WTC11 (cell line): Measurements from ENCODE around the gene TCF7L1. TPM values are rescaled to one million over a fixed set of nuclear protein-coding genes. Genes with fewer than 3 reads are reported as not detected.

Experiments
- ATAC-seq: fragments of 200-7000 bp; cut with Tn5 transposase; 2 replicates; pipeline ENCODE4 v1.10.0; 2021; ENCODE audit warnings: mild to moderate bottlenecking, moderate library complexity
- CTCF ChIA-PET: fragments of 300-600 bp; sonication (Branson Sonifier 250); formaldehyde crosslinking; loops from one replicate; lab custom pipeline; 2021; ENCODE audit warnings: antibody characterized with exemption; lab: Charles Lee
- POLR2A ChIA-PET: fragments of 350-600 bp; sonication (Branson Sonifier 250); formaldehyde crosslinking; loops from one replicate; lab custom pipeline; 2021; ENCODE audit warnings: antibody characterized with exemption; lab: Charles Lee
- DNase-seq: peaks from one replicate; pipeline ENCODE4 v3.0.0; 2021; ENCODE audit warnings: low spot score
- H3K27ac Mint-ChIP-seq: 2 replicates; pipeline ENCODE4 v1.8.0; 2021; ENCODE audit warnings: mixed read lengths
- H3K27me3 Mint-ChIP-seq: 2 replicates; pipeline ENCODE4 v1.8.0; 2021; ENCODE audit warnings: low read depth, mild to moderate bottlenecking, moderate library complexity, mixed read lengths
- H3K36me3 Mint-ChIP-seq: 2 replicates; pipeline ENCODE4 v1.8.0; 2021; ENCODE audit warnings: mixed read lengths
- H3K4me1 Mint-ChIP-seq: 2 replicates; pipeline ENCODE4 v1.8.0; 2022; ENCODE audit warnings: mixed read lengths
- H3K4me3 Mint-ChIP-seq: 2 replicates; pipeline ENCODE4 v1.8.0; 2021; ENCODE audit warnings: mild to moderate bottlenecking, moderate library complexity, mixed read lengths
- H3K9me3 Mint-ChIP-seq: 2 replicates; pipeline ENCODE4 v1.8.0; 2021; ENCODE audit warnings: mixed read lengths
- CTCF ChIP-seq: fragments of 200-600 bp; IDR thresholded peaks from 2 replicates; pipeline ENCODE4 v1.8.0; 2022; ENCODE audit warnings: antibody characterized with exemption
- E2F5 ChIP-seq: sonication (generic); formaldehyde crosslinking; IDR thresholded peaks from 2 replicates; pipeline ENCODE4 v1.8.1; 2022; ENCODE audit warnings: mild to moderate bottlenecking, moderate library complexity, missing genetic modification reagents
- FOXJ3 ChIP-seq: sonication (generic); formaldehyde crosslinking; IDR thresholded peaks from 2 replicates; pipeline ENCODE4 v1.9.0; 2021; ENCODE audit warnings: missing genetic modification reagents, mild to moderate bottlenecking, borderline replicate concordance
- FOXK1 ChIP-seq: sonication (generic); formaldehyde crosslinking; IDR thresholded peaks from 2 replicates; pipeline ENCODE4 v1.8.0; 2022; ENCODE audit warnings: mild to moderate bottlenecking, moderate library complexity, missing genetic modification reagents
- GABPB1 ChIP-seq: sonication (generic); formaldehyde crosslinking; IDR thresholded peaks from 2 replicates; pipeline ENCODE4 v1.8.1; 2023; ENCODE audit warnings: mild to moderate bottlenecking, missing genetic modification reagents
- GTF2I ChIP-seq: fragments of 250-450 bp; sonication (Bioruptor Pico); conservative IDR thresholded peaks from 2 replicates; pipeline ENCODE4 v1.4.0; 2021; ENCODE audit warnings: mild to moderate bottlenecking
- JAZF1 ChIP-seq: fragments of 250-450 bp; sonication (Bioruptor Pico); IDR thresholded peaks from 2 replicates; pipeline ENCODE4 v1.9.0; 2021; ENCODE audit warnings: moderate library complexity, mild to moderate bottlenecking, inconsistent platforms
- KAT7 ChIP-seq: sonication (generic); formaldehyde crosslinking; IDR thresholded peaks from 2 replicates; pipeline ENCODE4 v1.8.1; 2023; ENCODE audit warnings: missing genetic modification reagents, mild to moderate bottlenecking, borderline replicate concordance
- SOX15 ChIP-seq: fragments of 250-450 bp; sonication (Bioruptor Pico); IDR thresholded peaks from 2 replicates; pipeline ENCODE4 v1.9.0; 2021; ENCODE audit warnings: mild to moderate bottlenecking
- SP1 ChIP-seq: sonication (generic); formaldehyde crosslinking; conservative IDR thresholded peaks from 2 replicates; pipeline ENCODE4 v1.8.1; 2022; ENCODE audit warnings: missing genetic modification reagents
- ZMAT4 ChIP-seq: fragments of 250-450 bp; sonication (Bioruptor Pico); IDR thresholded peaks from 2 replicates; pipeline ENCODE4 v1.9.0; 2021; ENCODE audit warnings: mild to moderate bottlenecking
- ZNF281 ChIP-seq: sonication (generic); formaldehyde crosslinking; IDR thresholded peaks from 2 replicates; pipeline ENCODE4 v1.8.0; 2023; ENCODE audit warnings: mild to moderate bottlenecking, missing genetic modification reagents
- ZNF423 ChIP-seq: fragments of 250-450 bp; sonication (Bioruptor Pico); IDR thresholded peaks from 2 replicates; pipeline ENCODE4 v2.1.2; 2022; ENCODE audit warnings: mild to moderate bottlenecking, moderate library complexity
- ZNF512 ChIP-seq: sonication (generic); formaldehyde crosslinking; IDR thresholded peaks from 2 replicates; pipeline ENCODE4 v1.8.1; 2022; ENCODE audit warnings: missing genetic modification reagents, borderline replicate concordance
- total RNA-seq: library from RNA; stranded (reverse); gene quantifications from 3 replicates; pipeline ENCODE4 v1.2.3, GENCODE V29; 2021

The TCF7L1 gene
- total RNA-seq, 1 experiment from 2014 or later: 104 TPM

GRCh38 chr2:85266146-85267041, 133.2 kb downstream of the TCF7L1 start:
- H3K4me3 Mint-ChIP-seq: no peak overlapping the region
- H3K27ac Mint-ChIP-seq: peak overlapping the region; percentile 67
- ATAC-seq (peak; percentile 63), DNase-seq (peak; percentile 85)
- peaks cover 18% of the 10 kb centered on the region for H3K36me3 Mint-ChIP-seq
- no peaks in the 10 kb centered on the region for H3K9me3 Mint-ChIP-seq
- POLR2A ChIA-PET: interaction anchor here (1.4 kb wide), 1 partner anchor 10 kb away, joined by 5 read pairs; no protein-coding TSS in a partner anchor
- TF ChIP-seq ZNF512 (CRISPR knock-in tag) (no peak), JAZF1 (CRISPR knock-in tag) (no peak), KAT7 (CRISPR knock-in tag) (no peak), ZNF423 (CRISPR knock-in tag) (peak; percentile 85), SOX15 (CRISPR knock-in tag) (no peak), SP1 (CRISPR knock-in tag) (0 out of 2 replicates have a peak, but pooled peaks have one; percentile 25), GTF2I (no peak), FOXK1 (CRISPR knock-in tag) (0 out of 2 replicates have a peak, but pooled peaks have one; percentile 16), GABPB1 (CRISPR knock-in tag) (0 out of 2 replicates have a peak, but pooled peaks have one; percentile 11), FOXJ3 (CRISPR knock-in tag) (no peak), E2F5 (CRISPR knock-in tag) (no peak), CTCF (peak; percentile 95), ZMAT4 (CRISPR knock-in tag) (no peak)
- CTCF ChIA-PET: interaction anchor here (0.6 to 5.1 kb wide), 32 partner anchors 10 to 309 kb away, joined by 3 to 45 read pairs (median 4); partner anchors contain the start of genes ELMOD3, RETSAT and TCF7L1
- peaks cover 72% of the 10 kb centered on the region for H3K4me1 Mint-ChIP-seq
- no peaks in the 10 kb centered on the region for H3K27me3 Mint-ChIP-seq

- H3K4me1 Mint-ChIP-seq: peaks cover 76% of the 10 kb centered on the region
- TF ChIP-seq ZNF281 (CRISPR knock-in tag): no peak
- no peaks in the 10 kb centered on the region for H3K27me3 Mint-ChIP-seq
- H3K27ac Mint-ChIP-seq: peak overlapping the region; percentile 75; the same call in 1 of the 2 replicates
- no peak overlapping the region for H3K4me3 Mint-ChIP-seq
- no peaks in the 10 kb centered on the region for H3K9me3 Mint-ChIP-seq
- H3K36me3 Mint-ChIP-seq: peaks cover 9% of the 10 kb centered on the region
- no peak for DNase-seq
- CTCF ChIA-PET: interaction anchor here (0.6 to 5.1 kb wide), 10 partner anchors 13 to 139 kb away, joined by 3 to 45 read pairs (median 6); no protein-coding TSS in a partner anchor
- no peak for ATAC-seq
- POLR2A ChIA-PET: no interaction called here
These were observed 136.8 kb downstream of the TCF7L1 start for GRCh38 chr2:85269959-85270358.
